ENCODE measurements around the gene NUDT2. TPM values are rescaled to one million over a fixed set of nuclear protein-coding genes. Genes with fewer than 3 reads are reported as not detected.

The NUDT2 gene
- total and polyA plus RNA-seq, 7 experiments from 2014 or later = 7.5 to 63.3 (median 23.2) TPM

- Mint-ChIP-seq H3K36me3 (no peaks in the 10 kb centered on the region), H3K27me3 (peaks cover 0 to 11% (median 0%) of the 10 kb centered on the region in 5 donors), H3K4me1 (peaks cover 25 to 51% (median 46%) of the 10 kb centered on the region in 7 donors), H3K9me3 (peaks cover 0 to 2% (median 0%) of the 10 kb centered on the region in 11 donors), H3K27ac (peak overlapping the region; percentile 73 to 91 (median 86)), H3K4me3 (peak overlapping the region; percentile 78 to 94 (median 91))
- ATAC-seq (no peak), DNase-seq (peak in 6 of 9 donors; percentile 12 to 42 (median 34))
- Histone ChIP-seq H3K4me1 (ENCODE audit: control insufficient read depth in 2 of 2, insufficient read depth in 2 of 2, low read length in 2 of 2) (peaks cover 16 to 22% of the 10 kb centered on the region in 2 donors), H3K36me3 (ENCODE audit: control insufficient read depth in 2 of 3, insufficient read depth in 3 of 3, low read length in 3 of 3) (no peaks in the 10 kb centered on the region), H3K27ac (ENCODE audit: low read depth, low read length) (peak overlapping the region; percentile 63), H3K9me3 (ENCODE audit: control insufficient read depth in 2 of 3, low read length in 3 of 3) (no peaks in the 10 kb centered on the region), H3K27me3 (ENCODE audit: control insufficient read depth in 2 of 2, insufficient read depth in 2 of 2, low read length in 2 of 2) (no peaks in the 10 kb centered on the region), H3K4me3 (ENCODE audit: low read length) (peak overlapping the region; percentile 58)
- intact Hi-C loops (cut with micrococcal nuclease) = loop anchor here in 1 of 2 donors (1.0 kb wide), 4 partner anchors 78 to 286 kb away; partner anchors contain the start of genes DNAI1 and FAM219A
- POLR2A ChIA-PET = interaction anchor here (0.9 to 6.1 kb wide), 4 partner anchors 17 to 258 kb away, joined by 3 to 62 read pairs (median 4); partner anchors contain the start of genes DNAI1 and SIGMAR1
- CTCF ChIA-PET = interaction anchor here (1.3 to 5.2 kb wide), 3 partner anchors 24 to 124 kb away, joined by 3 to 39 read pairs (median 9); no protein-coding TSS in a partner anchor
Measured at GRCh38 chr9:34380034-34380510, 50.7 kb downstream of the NUDT2 start.

DNA sequence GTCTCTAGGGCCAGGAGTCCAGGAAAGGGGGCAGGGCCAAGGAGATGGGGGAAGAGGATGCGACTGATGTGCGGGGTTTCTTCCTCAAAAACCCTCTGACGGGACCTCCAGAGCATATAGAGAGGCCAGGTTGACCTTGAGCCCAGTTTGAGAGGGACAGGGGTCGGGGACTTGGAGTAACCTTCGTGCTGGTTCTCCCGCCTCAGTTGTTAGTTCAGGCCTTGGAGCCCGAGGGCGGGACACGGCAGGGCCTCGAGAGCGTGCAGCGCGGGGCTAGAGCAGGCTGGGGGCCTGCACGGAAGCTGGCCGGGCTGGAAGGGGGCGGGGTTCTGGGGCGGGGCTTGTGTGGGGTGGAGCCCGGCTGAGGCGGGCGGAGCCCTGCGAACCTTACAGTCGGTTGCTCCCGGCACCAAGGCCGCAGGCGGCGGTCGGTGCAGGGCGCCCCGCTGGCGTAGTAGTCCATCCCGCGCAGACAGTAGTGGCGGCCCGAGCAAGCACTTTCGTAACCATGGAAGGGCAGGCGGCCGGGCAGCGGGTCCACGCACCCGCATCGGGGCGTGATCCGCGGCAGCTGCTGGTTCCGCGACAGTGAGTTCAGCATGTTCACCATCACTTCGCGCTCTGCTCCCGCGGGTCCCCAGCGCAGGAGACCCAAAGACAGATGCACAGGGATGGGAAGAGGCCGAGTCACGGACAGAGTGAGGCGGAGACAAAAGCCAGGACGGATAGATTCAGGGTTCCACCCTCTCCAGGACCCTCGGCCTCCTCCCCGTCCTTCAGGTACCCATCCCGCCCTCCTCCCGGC lies 51.3 kb downstream of the NUDT2 start:
- CTCF ChIA-PET = interaction anchor here (0.6 to 5.2 kb wide), 5 partner anchors 23 to 734 kb away, joined by 3 to 39 read pairs (median 3); no protein-coding TSS in a partner anchor

DNA sequence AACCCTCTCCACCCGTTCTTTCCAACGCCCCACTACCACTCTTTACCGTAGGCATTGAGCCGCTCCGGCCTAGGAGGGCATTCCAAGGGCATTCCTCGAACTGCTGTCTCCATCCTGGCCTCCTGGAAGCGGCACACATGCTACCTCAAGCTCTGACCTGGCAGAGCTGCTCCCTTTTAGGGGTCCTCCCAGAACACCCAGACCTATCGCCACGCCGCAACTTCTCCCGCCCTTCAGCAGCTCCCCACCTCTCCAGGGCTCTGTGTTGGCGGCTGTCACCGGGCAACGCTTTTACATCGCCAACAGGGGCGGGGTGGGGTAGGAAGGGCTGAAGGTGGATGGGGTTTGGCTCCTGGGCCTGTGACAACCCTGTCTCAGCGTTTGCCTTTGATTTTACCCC lies 52.0 kb downstream of the NUDT2 start:
- intact Hi-C loops (cut with micrococcal nuclease) = no loop called here
- peak overlapping the region; percentile 65 for H3K27ac ChIP-seq (ENCODE audit: low read depth, low read length)
- Mint-ChIP-seq H3K27ac (peak overlapping the region in 8 of 9 donors; percentile 21 to 93 (median 84)), H3K4me1 (peaks cover 18 to 46% (median 35%) of the 10 kb centered on the region in 7 donors), H3K36me3 (no peaks in the 10 kb centered on the region), H3K4me3 (peak overlapping the region; percentile 78 to 94 (median 91)), H3K27me3 (peaks cover 0 to 11% (median 0%) of the 10 kb centered on the region in 5 donors), H3K9me3 (peaks cover 0 to 2% (median 0%) of the 10 kb centered on the region in 11 donors)
- H3K4me1 ChIP-seq (ENCODE audit: control insufficient read depth in 2 of 2, insufficient read depth in 2 of 2, low read length in 2 of 2) = peaks cover 16 to 22% of the 10 kb centered on the region in 2 donors
- H3K36me3 ChIP-seq (ENCODE audit: control insufficient read depth in 2 of 3, insufficient read depth in 3 of 3, low read length in 3 of 3) = no peaks in the 10 kb centered on the region
- no peaks in the 10 kb centered on the region for H3K27me3 ChIP-seq (ENCODE audit: control insufficient read depth in 2 of 2, insufficient read depth in 2 of 2, low read length in 2 of 2)
- POLR2A ChIA-PET = interaction anchor here (1.4 kb wide), 1 partner anchor 18 kb away, joined by 3 read pairs; no protein-coding TSS in a partner anchor
- CTCF ChIA-PET = interaction anchor here (0.6 to 5.2 kb wide), 4 partner anchors 22 to 360 kb away, joined by 3 to 39 read pairs (median 6); no protein-coding TSS in a partner anchor
- H3K9me3 ChIP-seq (ENCODE audit: control insufficient read depth in 2 of 3, low read length in 3 of 3) = no peaks in the 10 kb centered on the region
- peak in 7 of 9 donors; percentile 16 to 52 (median 36) for DNase-seq
- peak overlapping the region; percentile 58 for H3K4me3 ChIP-seq (ENCODE audit: low read length)
- no peak for ATAC-seq

More for the DNA sequence above, 51.3 kb downstream of the NUDT2 start:
- Histone ChIP-seq H3K9me3 (ENCODE audit: control insufficient read depth in 2 of 3, low read length in 3 of 3) (no peaks in the 10 kb centered on the region), H3K36me3 (ENCODE audit: control insufficient read depth in 2 of 3, insufficient read depth in 3 of 3, low read length in 3 of 3) (no peaks in the 10 kb centered on the region), H3K4me1 (ENCODE audit: control insufficient read depth in 2 of 2, insufficient read depth in 2 of 2, low read length in 2 of 2) (peaks cover 16 to 22% of the 10 kb centered on the region in 2 donors), H3K27ac (ENCODE audit: low read depth, low read length) (peak overlapping the region; percentile 65), H3K27me3 (ENCODE audit: control insufficient read depth in 2 of 2, insufficient read depth in 2 of 2, low read length in 2 of 2) (no peaks in the 10 kb centered on the region), H3K4me3 (ENCODE audit: low read length) (peak overlapping the region; percentile 58)
- peaks cover 0 to 2% (median 0%) of the 10 kb centered on the region in 11 donors for H3K9me3 Mint-ChIP-seq
- H3K4me3 Mint-ChIP-seq = peak overlapping the region; percentile 78 to 94 (median 91)
- peaks cover 0 to 11% (median 0%) of the 10 kb centered on the region in 5 donors for H3K27me3 Mint-ChIP-seq
- peak overlapping the region; percentile 73 to 93 (median 86) for H3K27ac Mint-ChIP-seq
- H3K4me1 Mint-ChIP-seq = peaks cover 24 to 46% (median 41%) of the 10 kb centered on the region in 7 donors
- peak; percentile 60 for ATAC-seq
- DNase-seq = peak; percentile 56 to 81 (median 77)
- H3K36me3 Mint-ChIP-seq = no peaks in the 10 kb centered on the region
- intact Hi-C loops (cut with micrococcal nuclease) = loop anchor here in 1 of 2 donors (1.0 kb wide), 4 partner anchors 78 to 286 kb away; partner anchors contain the start of genes DNAI1 and FAM219A
- POLR2A ChIA-PET = interaction anchor here (0.9 to 6.1 kb wide), 4 partner anchors 17 to 257 kb away, joined by 3 to 62 read pairs (median 4); partner anchors contain the start of genes DNAI1 and SIGMAR1

DNA sequence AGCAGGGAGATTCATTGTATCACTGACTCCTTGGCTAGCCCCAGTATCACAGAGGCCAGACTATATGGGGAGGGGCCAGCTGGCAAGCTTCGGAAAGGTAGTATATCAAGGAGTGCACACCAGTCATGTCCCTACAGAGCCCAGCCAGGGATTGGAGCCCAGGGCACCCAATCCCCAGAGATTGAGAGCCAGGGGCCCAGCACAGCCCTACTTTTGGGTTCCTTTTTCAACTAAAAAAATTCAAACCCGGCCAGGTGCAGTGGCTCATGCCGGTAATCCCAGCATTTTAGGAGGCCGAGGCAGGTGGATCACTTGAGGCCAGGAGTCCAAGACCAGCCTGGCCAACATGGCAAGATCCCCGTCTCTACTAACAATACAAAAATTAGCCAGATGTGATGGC lies 52.7 kb downstream of the NUDT2 start:
- ATAC-seq (no peak), DNase-seq (peak in 1 of 9 donors; percentile 18)
- H3K36me3 ChIP-seq (ENCODE audit: control insufficient read depth in 2 of 3, insufficient read depth in 3 of 3, low read length in 3 of 3) = no peaks in the 10 kb centered on the region
- no peaks in the 10 kb centered on the region for H3K36me3 Mint-ChIP-seq
- no peak overlapping the region for H3K4me3 ChIP-seq (ENCODE audit: low read length)
- no peak overlapping the region for H3K27ac ChIP-seq (ENCODE audit: low read depth, low read length)
- peaks cover 15 to 22% of the 10 kb centered on the region in 2 donors for H3K4me1 ChIP-seq (ENCODE audit: control insufficient read depth in 2 of 2, insufficient read depth in 2 of 2, low read length in 2 of 2)
- H3K27ac Mint-ChIP-seq = peak overlapping the region in 3 of 9 donors; percentile 21 to 87 (median 82)
- intact Hi-C loops (cut with micrococcal nuclease) = no loop called here
- no peaks in the 10 kb centered on the region for H3K9me3 ChIP-seq (ENCODE audit: control insufficient read depth in 2 of 3, low read length in 3 of 3)
- POLR2A ChIA-PET = interaction anchor here (0.6 kb wide), 1 partner anchor 329 kb away, joined by 3 read pairs; no protein-coding TSS in a partner anchor
- peak overlapping the region in 6 of 10 donors; percentile 82 to 94 (median 91) for H3K4me3 Mint-ChIP-seq
- H3K27me3 ChIP-seq (ENCODE audit: control insufficient read depth in 2 of 2, insufficient read depth in 2 of 2, low read length in 2 of 2) = no peaks in the 10 kb centered on the region
- H3K27me3 Mint-ChIP-seq = peaks cover 0 to 11% (median 0%) of the 10 kb centered on the region in 5 donors
- CTCF ChIA-PET = no interaction called here
- H3K9me3 Mint-ChIP-seq = peaks cover 0 to 2% (median 0%) of the 10 kb centered on the region in 11 donors
- peaks cover 18 to 43% (median 31%) of the 10 kb centered on the region in 7 donors for H3K4me1 Mint-ChIP-seq

GRCh38 chr9:34382879-34383278 lies 53.5 kb downstream of the NUDT2 start:
- no peak overlapping the region for H3K27ac ChIP-seq (ENCODE audit: low read depth, low read length)
- no peaks in the 10 kb centered on the region for H3K36me3 Mint-ChIP-seq
- ChIA-PET CTCF (no interaction called here), POLR2A (no interaction called here)
- peaks cover 0 to 11% (median 0%) of the 10 kb centered on the region in 5 donors for H3K27me3 Mint-ChIP-seq
- H3K27me3 ChIP-seq (ENCODE audit: control insufficient read depth in 2 of 2, insufficient read depth in 2 of 2, low read length in 2 of 2) = no peaks in the 10 kb centered on the region
- intact Hi-C loops (cut with micrococcal nuclease) = no loop called here
- peak overlapping the region in 3 of 9 donors; percentile 45 to 68 (median 63) for H3K27ac Mint-ChIP-seq
- no peaks in the 10 kb centered on the region for H3K9me3 ChIP-seq (ENCODE audit: control insufficient read depth in 2 of 3, low read length in 3 of 3)
- H3K4me3 Mint-ChIP-seq = peak overlapping the region in 4 of 10 donors; percentile 2 to 41 (median 26)
- peaks cover 11 to 18% of the 10 kb centered on the region in 2 donors for H3K4me1 ChIP-seq (ENCODE audit: control insufficient read depth in 2 of 2, insufficient read depth in 2 of 2, low read length in 2 of 2)
- ATAC-seq (no peak), DNase-seq (no peak)
- H3K4me1 Mint-ChIP-seq = peaks cover 18 to 40% (median 29%) of the 10 kb centered on the region in 7 donors
- H3K36me3 ChIP-seq (ENCODE audit: control insufficient read depth in 2 of 3, insufficient read depth in 3 of 3, low read length in 3 of 3) = no peaks in the 10 kb centered on the region
- no peak overlapping the region for H3K4me3 ChIP-seq (ENCODE audit: low read length)
- peaks cover 0 to 2% (median 0%) of the 10 kb centered on the region in 11 donors for H3K9me3 Mint-ChIP-seq

GRCh38 chr9:34383904-34384303 lies 54.5 kb downstream of the NUDT2 start:
- Histone ChIP-seq H3K4me3 (ENCODE audit: low read length) (no peak overlapping the region), H3K4me1 (ENCODE audit: control insufficient read depth in 2 of 2, insufficient read depth in 2 of 2, low read length in 2 of 2) (peaks cover 11 to 18% of the 10 kb centered on the region in 2 donors), H3K36me3 (ENCODE audit: control insufficient read depth in 2 of 3, insufficient read depth in 3 of 3, low read length in 3 of 3) (no peaks in the 10 kb centered on the region), H3K27ac (ENCODE audit: low read depth, low read length) (no peak overlapping the region), H3K9me3 (ENCODE audit: control insufficient read depth in 2 of 3, low read length in 3 of 3) (no peaks in the 10 kb centered on the region), H3K27me3 (ENCODE audit: control insufficient read depth in 2 of 2, insufficient read depth in 2 of 2, low read length in 2 of 2) (no peaks in the 10 kb centered on the region)
- ChIA-PET CTCF (interaction anchor here (0.5 kb wide), 1 partner anchor 139 kb away, joined by 3 read pairs; no protein-coding TSS in a partner anchor), POLR2A (no interaction called here)
- Mint-ChIP-seq H3K27ac (no peak overlapping the region), H3K9me3 (peaks cover 0 to 2% (median 0%) of the 10 kb centered on the region in 11 donors), H3K4me3 (no peak overlapping the region), H3K27me3 (peaks cover 0 to 11% (median 0%) of the 10 kb centered on the region in 5 donors), H3K4me1 (peaks cover 16 to 33% (median 27%) of the 10 kb centered on the region in 7 donors), H3K36me3 (peaks cover 0 to 4% (median 0%) of the 10 kb centered on the region in 5 donors)
- DNase-seq (no peak), ATAC-seq (no peak)
- intact Hi-C loops (cut with micrococcal nuclease) = no loop called here
